Neural cell (in vitro differentiated cells): ENCODE measurements around the gene CCR5.

Experiments
- CTCF ChIP-seq: fragments of 450-650 bp; IDR thresholded peaks from 2 replicates; pipeline ENCODE4 v1.5.1; 2014; ENCODE audit warnings: antibody characterized with exemption, mild to moderate bottlenecking, moderate library complexity; ENCODE audit not compliant: poor library complexity, severe bottlenecking
- EP300 ChIP-seq: fragments of 450-650 bp; conservative IDR thresholded peaks from 2 replicates; pipeline ENCODE4 v1.6.1; 2014; ENCODE audit warnings: antibody characterized with exemption, mild to moderate bottlenecking, moderate library complexity; ENCODE audit not compliant: poor library complexity, severe bottlenecking
- EZH2 ChIP-seq: fragments of 200-600, 300-800 bp; shearing (Covaris generic), sonication (generic); IDR thresholded peaks from 2 replicates; pipeline ENCODE4 v1.6.1; 2014; ENCODE audit warnings: antibody characterized with exemption, low read length, borderline replicate concordance, mild to moderate bottlenecking; ENCODE audit not compliant: insufficient read depth, poor library complexity, severe bottlenecking
- SMC3 ChIP-seq: fragments of 450-650 bp; conservative IDR thresholded peaks from 2 replicates; pipeline ENCODE4 v1.6.1; 2014; ENCODE audit warnings: antibody characterized with exemption, mild to moderate bottlenecking, moderate library complexity; ENCODE audit not compliant: poor library complexity
- TAF1 ChIP-seq: IDR thresholded peaks from 2 replicates; pipeline ENCODE4 v1.6.1; 2012; ENCODE audit warnings: low read depth
- TF ChIP-seq, protein P1 (sequence below): IDR thresholded peaks from 2 replicates; pipeline ENCODE4 v1.6.1; 2012; ENCODE audit warnings: borderline replicate concordance

DNA sequence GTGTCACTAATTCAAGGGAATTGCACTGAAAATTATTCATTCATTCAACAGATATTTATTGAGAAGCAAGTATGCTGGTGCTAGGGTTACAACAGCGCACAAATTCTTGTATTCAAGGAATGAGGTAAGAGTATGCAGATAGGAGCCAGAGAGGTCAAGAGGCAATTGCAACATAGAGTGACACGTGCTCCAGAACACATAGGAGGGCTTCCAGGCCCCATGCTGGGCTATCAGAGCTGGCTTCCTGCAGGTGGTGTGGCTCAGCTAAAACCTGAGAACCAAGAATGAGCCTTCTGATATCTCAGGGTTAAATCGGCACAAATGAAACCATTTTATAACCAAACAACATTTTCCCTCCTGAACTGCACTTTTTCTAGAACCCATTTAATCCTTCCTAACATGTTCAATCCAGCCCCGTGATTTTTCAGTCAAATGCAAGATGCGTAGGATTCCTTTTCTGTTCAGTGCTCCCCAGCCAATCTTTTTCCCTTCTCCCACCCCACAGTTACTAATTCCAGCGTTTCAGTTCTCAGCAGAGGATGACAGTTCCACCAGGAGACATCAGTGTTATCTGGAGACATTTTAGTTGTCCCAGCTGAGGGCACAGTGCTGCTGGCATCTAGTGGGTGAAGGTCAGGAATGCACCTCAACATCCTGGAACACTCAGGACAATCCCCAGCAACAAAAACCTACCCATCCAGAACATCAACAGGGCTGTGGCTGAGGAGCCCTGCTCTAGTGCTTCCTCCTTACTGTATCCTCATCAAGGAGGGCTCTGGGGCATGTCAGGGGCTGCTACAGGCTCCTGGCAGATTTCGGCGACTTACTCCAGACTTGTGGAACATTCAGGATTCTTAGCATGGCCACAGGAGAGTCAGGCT, 23.0 kb downstream of the CCR5 start:
- no peak for TF ChIP-seq EP300
- TF ChIP-seq, protein P1, sequence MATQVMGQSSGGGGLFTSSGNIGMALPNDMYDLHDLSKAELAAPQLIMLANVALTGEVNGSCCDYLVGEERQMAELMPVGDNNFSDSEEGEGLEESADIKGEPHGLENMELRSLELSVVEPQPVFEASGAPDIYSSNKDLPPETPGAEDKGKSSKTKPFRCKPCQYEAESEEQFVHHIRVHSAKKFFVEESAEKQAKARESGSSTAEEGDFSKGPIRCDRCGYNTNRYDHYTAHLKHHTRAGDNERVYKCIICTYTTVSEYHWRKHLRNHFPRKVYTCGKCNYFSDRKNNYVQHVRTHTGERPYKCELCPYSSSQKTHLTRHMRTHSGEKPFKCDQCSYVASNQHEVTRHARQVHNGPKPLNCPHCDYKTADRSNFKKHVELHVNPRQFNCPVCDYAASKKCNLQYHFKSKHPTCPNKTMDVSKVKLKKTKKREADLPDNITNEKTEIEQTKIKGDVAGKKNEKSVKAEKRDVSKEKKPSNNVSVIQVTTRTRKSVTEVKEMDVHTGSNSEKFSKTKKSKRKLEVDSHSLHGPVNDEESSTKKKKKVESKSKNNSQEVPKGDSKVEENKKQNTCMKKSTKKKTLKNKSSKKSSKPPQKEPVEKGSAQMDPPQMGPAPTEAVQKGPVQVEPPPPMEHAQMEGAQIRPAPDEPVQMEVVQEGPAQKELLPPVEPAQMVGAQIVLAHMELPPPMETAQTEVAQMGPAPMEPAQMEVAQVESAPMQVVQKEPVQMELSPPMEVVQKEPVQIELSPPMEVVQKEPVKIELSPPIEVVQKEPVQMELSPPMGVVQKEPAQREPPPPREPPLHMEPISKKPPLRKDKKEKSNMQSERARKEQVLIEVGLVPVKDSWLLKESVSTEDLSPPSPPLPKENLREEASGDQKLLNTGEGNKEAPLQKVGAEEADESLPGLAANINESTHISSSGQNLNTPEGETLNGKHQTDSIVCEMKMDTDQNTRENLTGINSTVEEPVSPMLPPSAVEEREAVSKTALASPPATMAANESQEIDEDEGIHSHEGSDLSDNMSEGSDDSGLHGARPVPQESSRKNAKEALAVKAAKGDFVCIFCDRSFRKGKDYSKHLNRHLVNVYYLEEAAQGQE: no peak
- no peak for TF ChIP-seq EZH2
- TF ChIP-seq CTCF: no peak
- no peak for TF ChIP-seq SMC3
- no peak for TF ChIP-seq TAF1
